Gastroesophageal sphincter (tissue), 3 donors: Measurements from ENCODE around the gene BAD.

ENCODE experiments used
- POLR2AphosphoS5 ChIP-seq: sonication (generic); formaldehyde crosslinking; IDR thresholded peaks from one replicate; pipeline ENCODE4 v1.6.1; 2017; ENCODE audit warnings: antibody characterized with exemption
- TF ChIP-seq, protein P1 (sequence below), 4 experiments: fragments of 200-600 bp in 2 of 4; fragments of 450-650 bp in 2 of 4; sonication (generic) in 1 of 4; IDR thresholded peaks; one replicate each; pipeline ENCODE4 v1.5.1; 2017 to 2019; ENCODE audit warnings: antibody characterized with exemption in 4 of 4, mild to moderate bottlenecking in 2 of 4, moderate library complexity in 2 of 4

DNA sequence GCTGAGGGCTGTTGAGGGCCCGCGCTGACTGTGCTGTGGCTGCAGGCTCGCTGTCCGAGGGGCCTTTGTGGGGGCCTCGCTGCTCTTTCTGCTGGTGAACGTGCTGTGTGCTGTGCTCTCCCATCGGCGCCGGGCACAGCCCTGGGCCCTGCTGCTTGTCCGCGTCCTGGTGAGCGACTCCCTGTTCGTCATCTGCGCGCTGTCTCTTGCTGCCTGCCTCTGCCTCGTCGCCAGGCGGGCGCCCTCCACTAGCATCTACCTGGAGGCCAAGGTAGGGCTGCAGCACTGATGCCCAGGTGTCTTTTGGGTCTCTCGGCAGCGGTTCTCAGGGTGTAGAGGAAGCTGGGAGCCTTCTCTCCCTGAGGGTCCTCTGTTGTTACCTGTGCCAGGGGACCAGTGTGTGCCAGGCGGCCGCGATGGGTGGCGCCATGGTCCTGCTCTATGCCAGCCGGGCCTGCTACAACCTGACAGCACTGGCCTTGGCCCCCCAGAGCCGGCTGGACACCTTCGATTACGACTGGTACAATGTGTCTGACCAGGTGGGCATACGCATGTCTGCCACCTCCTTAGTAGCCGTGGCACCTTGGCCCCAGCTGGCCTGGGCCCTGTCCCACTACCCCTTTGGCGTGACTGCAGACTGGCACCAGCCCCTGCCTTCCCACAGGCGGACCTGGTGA is 3.3 kb upstream of the BAD start:
- TF ChIP-seq, protein P1, sequence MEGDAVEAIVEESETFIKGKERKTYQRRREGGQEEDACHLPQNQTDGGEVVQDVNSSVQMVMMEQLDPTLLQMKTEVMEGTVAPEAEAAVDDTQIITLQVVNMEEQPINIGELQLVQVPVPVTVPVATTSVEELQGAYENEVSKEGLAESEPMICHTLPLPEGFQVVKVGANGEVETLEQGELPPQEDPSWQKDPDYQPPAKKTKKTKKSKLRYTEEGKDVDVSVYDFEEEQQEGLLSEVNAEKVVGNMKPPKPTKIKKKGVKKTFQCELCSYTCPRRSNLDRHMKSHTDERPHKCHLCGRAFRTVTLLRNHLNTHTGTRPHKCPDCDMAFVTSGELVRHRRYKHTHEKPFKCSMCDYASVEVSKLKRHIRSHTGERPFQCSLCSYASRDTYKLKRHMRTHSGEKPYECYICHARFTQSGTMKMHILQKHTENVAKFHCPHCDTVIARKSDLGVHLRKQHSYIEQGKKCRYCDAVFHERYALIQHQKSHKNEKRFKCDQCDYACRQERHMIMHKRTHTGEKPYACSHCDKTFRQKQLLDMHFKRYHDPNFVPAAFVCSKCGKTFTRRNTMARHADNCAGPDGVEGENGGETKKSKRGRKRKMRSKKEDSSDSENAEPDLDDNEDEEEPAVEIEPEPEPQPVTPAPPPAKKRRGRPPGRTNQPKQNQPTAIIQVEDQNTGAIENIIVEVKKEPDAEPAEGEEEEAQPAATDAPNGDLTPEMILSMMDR (IDR thresholded peaks at IDR 0.05), result no peak
- no peak for TF ChIP-seq POLR2AphosphoS5
